UCSD-AML1 (cell line): ENCODE data around the gene PRKCQ.
"Not testable (repeated sequence)": the region's sequence is repeated elsewhere in the genome, so short reads cannot be mapped to it uniquely, and the experiment has no call there.

Experiments used
- DNase-seq: peaks from one replicate; lab custom pipeline; 2025; ENCODE audit not compliant: unreplicated experiment; lab: John Stamatoyannopoulos, UW

Gene PRKCQ

DNA sequence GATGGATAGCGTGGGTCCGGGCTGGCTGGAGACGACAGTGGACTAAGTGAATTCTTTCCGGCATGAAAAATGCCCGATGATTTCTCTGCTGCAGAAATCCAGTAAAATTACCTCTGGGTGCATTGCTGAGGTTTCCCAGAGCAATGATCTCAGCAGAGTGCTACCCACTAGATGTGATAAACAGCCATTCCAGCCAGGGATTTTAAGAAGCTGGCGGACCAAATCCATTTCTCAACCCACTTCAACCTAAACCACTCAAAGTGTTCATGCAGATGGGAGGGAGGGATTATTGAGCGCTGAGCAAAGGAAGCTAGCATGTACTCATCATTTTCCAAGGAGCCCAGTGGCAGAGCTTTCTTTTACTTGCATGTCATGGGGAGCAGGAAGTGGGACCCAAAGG, 116.7 kb downstream of the PRKCQ start:
- DNase-seq, result no peak

DNA sequence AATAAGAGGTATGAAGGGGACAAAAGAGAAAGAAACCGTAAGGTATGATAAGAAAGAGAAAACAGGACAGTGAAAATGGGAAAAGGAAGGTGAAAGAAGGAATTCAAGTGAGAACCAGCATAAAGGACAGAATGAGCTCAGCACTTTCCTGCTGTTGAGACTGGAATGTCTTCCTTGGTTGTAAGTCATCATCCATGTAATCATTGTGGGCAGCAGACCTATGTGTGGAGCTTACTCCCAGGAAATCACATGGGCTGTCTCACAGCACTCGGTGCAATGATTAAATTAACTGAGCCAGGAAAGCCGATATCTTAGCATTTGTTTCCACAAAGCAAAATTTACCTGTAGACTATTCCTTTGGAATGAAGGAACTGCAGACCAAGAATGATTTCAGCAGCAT, 118.1 kb downstream of the PRKCQ start:
- no peak for DNase-seq

DNA sequence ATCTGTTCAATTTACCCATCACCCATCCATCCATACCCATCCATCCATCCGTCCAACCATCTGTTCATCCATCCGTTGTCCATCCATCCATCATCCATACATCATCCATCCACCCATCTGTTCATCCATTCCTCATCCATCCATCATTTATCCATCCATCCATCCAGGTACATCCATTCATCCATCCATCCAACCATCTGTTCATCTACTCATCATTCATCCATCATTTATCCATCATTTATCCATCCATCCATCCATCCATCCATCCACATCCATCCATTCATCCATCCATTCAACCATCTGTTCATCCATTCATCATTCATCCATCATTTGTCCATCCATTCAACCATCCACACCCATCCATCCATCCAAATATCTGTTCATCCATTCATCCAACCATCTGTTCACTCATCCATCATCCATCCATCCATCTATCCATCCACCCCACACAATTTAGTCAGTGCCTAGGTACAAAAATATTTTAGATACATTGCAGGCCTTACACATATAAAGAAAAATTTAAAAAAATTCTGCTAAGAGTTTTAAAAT, 119.1 kb downstream of the PRKCQ start:
- DNase-seq, result no peak

DNA sequence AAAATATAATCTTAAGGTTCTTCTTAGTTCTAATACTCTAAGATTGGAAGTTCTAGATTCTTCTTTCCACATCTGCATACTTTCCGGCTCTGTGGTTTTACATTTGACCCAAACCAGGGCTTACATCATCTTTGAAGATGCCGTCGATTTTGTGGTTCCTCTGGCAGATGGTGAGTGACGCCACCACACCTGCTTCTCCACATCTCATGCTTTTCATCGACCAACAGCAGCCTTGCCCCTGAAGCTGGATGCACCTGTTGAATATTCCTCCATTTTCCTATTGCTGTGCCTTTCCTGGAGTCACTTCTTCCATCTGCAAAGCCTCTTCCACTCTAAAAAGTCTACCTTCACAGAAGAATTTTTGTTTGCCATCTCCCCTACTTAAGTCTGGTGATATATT, 121.3 kb downstream of the PRKCQ start:
- no peak for DNase-seq

GRCh38 chr10:6457376-6457775, 122.7 kb downstream of the PRKCQ start:
- DNase-seq, result no peak

DNA sequence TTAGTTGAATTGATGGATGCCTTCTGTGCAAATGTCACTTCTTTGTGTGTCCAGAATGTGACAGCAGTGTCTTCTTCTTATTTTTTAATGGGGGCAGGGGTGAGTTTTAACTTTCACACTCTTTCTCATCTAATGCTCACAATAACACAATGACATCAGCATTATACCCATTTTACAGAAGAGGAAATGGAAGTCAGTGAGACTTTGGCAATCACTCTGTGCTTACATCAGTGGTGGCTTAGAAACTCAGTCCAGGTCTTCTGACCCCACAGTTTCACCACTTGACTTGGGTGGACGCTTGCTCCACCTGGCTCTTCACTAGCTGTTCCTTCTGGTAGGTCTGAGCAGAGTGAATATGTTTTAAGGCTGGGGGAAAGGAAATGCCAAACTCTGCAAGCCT, 124.0 kb downstream of the PRKCQ start:
- no peak for DNase-seq

DNA sequence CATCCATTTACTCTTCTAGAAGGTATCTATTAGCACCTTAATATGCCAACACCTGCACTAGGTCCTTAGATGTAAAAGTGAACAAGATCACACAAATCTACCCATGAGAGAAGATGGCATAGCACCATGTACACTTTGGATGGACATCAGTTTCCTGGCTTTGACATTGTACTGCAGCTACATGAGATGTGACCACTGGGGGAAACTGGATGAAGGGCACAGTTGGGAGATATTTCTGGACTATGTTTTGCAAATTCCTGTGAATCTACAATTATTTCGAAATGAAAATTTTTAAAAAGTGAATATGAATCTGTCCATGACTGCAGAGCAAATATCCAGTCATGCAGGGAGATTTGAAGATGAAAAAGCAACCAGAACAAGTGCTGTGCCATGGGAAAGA, 124.5 kb downstream of the PRKCQ start:
- DNase-seq, result no peak

DNA sequence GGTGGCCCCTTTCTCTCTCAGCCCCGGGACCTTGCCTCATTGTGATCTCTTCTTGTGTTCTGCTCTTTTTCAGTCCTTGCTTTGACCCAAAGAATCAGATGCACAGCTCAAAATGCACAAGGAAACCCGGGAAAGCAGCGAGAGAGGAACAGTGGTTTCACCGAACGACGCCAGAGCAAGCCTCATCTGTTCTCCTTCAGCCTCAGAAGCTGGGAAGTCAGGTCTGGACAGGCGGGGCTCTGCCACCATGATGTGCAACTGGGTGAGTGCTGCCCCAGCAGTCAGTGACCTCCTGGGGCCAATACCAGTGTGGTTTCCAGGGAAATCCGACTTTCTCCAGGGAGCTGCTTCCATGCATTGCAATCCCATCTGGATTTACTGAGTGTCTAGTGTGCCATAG, 133.4 kb downstream of the PRKCQ start:
- DNase-seq, result no peak

- peak; percentile 61 for DNase-seq
These were observed 134.3 kb downstream of the PRKCQ start for GRCh38 chr10:6445671-6446316.

DNA sequence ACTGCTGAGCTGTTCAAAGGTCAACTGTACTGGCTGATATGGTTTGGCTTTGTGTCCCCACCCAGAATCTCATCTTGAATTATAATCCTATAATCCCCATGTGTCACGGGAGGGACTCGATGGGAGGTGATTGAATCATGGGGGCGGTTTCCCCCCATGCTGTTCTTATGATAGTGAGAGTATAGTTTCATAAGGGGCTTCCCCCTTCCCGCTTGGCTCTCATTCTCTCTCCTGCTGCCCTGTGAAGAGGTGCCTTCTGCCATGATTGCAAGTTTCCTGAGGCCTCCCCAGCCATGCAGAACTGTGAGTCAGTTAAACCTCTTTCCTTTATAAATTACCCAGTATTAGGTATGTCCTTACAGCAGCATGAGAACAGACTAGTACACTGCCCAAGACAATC, 140.2 kb downstream of the PRKCQ start:
- DNase-seq, result not testable (repeated sequence)

DNA sequence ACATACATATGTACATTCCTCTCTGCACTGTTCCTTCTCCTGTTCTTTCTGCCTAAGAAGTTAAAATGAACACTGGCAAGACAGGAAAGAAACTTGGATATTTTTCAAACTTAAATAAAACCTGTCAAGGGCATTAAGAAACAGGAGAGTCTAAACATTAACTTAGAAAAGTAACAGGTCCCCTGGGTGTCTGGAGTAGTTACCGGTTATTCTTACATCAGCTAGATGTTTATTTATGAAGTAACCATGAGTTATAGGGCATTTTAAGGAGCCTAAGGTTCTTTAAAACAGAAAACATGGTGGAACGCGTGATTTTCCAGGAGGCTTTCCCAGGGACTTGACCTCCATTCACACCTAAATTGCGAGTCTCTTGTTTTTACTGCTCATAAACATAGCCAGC, 148.2 kb downstream of the PRKCQ start:
- no peak for DNase-seq

GRCh38 chr10:6431186-6431585, 148.9 kb downstream of the PRKCQ start:
- no peak for DNase-seq

DNA sequence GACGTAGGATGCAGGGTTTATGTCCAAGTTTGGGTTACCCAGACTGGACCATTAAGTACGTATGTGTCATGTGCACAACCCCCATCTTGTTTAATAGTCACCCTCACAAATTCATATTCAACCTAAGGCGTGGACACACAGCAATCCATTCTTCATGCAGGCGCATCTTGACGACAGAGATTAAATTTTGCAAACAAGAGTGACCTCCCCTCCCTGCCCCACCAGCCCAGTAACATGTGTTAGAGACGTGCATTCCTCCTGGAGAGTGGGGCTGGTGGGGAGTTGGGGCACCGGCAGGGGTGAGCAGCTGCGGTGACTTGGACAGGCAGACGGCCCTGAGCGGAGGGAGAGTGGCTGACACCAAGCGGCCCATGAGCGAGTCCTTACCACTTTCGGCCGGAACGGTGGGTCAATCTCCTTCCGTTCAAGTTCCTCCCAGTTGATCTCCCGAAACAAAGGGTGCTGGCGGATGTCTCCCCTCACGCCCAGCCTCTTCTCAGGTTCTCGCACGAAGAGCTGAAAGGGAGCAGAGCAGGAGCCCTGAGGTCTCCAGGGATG, 149.6 kb downstream of the PRKCQ start:
- DNase-seq, result no peak

GRCh38 chr10:6427357-6427959, 152.6 kb downstream of the PRKCQ start:
- no peak for DNase-seq

GRCh38 chr10:6426317-6426716, 153.8 kb downstream of the PRKCQ start:
- no peak for DNase-seq

- no peak for DNase-seq
These were observed 156.5 kb downstream of the PRKCQ start for GRCh38 chr10:6423413-6424170.

DNA sequence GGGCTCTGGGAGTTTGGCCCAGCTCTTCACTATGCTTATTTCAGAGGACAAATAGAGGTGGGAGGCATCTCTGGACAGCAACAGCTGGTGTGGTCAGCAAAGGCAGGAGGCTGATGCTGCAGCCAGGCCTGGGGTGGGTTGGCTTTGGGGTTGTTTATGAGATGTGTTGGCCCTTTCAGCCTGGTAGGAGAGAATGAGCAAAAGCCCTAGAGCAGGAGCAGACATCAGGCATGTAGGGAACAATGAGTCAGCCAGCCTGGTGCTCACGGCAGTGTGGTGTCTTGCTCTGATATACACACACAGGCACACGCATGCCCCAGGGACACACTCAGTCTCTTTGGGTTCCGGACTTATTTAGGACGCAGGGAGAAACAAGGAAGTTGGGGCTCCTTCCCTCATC, 157.1 kb downstream of the PRKCQ start:
- DNase-seq, result no peak

GRCh38 chr10:6418613-6419216, 161.4 kb downstream of the PRKCQ start:
- DNase-seq, result no peak

GRCh38 chr10:6418167-6418566, 161.9 kb downstream of the PRKCQ start:
- no peak for DNase-seq

- DNase-seq, result no peak
These were observed 163.1 kb downstream of the PRKCQ start for GRCh38 chr10:6416892-6417512.

GRCh38 chr10:6411436-6411835, 168.6 kb downstream of the PRKCQ start:
- no peak for DNase-seq
